Activated naive CD8-positive, alpha-beta T cell treated with anti-CD3 and anti-CD28 coated beads for 36 hours (primary cell): ENCODE results near the gene AGBL1. TPM values are rescaled to one million over a fixed set of nuclear protein-coding genes. Genes with fewer than 3 reads are reported as not detected.

ENCODE experiments used
- DNase-seq: peaks from one replicate; pipeline ENCODE4 v3.0.0; 2021
- H3K27ac Mint-ChIP-seq: one replicate; pipeline ENCODE4 v1.8.0; 2022; ENCODE audit warnings: mild to moderate bottlenecking, moderate library complexity, mixed read lengths
- H3K27me3 Mint-ChIP-seq: one replicate; pipeline ENCODE4 v1.8.0; 2022; ENCODE audit warnings: mild to moderate bottlenecking, mixed read lengths
- H3K36me3 Mint-ChIP-seq: one replicate; pipeline ENCODE4 v1.8.0; 2021; ENCODE audit warnings: mild to moderate bottlenecking, mixed read lengths
- H3K4me1 Mint-ChIP-seq: one replicate; pipeline ENCODE4 v1.8.0; 2021; ENCODE audit warnings: mixed read lengths
- H3K4me3 Mint-ChIP-seq: one replicate; pipeline ENCODE4 v1.8.0; 2022; ENCODE audit warnings: mild to moderate bottlenecking, moderate library complexity, mixed read lengths
- H3K9me3 Mint-ChIP-seq: one replicate; pipeline ENCODE4 v1.8.0; 2022; ENCODE audit warnings: mixed read lengths
- total RNA-seq, 2 experiments: library from RNA; stranded (reverse); gene quantifications; one replicate each; pipeline ENCODE4 v1.2.3, GENCODE V29; 2021

The AGBL1 gene
- total RNA-seq, result not detected

- Mint-ChIP-seq H3K4me1 (peaks cover 17% of the 10 kb centered on the region), H3K27me3 (peaks cover 13% of the 10 kb centered on the region), H3K4me3 (no peak within 1 kb of the TSS), H3K36me3 (no peaks in the 10 kb centered on the region), H3K27ac (no peak within 1 kb of the TSS), H3K9me3 (no peaks in the 10 kb centered on the region)
- no peak for DNase-seq
Observed at GRCh38 chr15:86079508-86080266, at the start of gene AGBL1. Gene AGBL1 (plus strand): TSS chr15:86079871.

- Mint-ChIP-seq H3K4me1 (no peaks in the 10 kb centered on the region), H3K36me3 (no peaks in the 10 kb centered on the region), H3K27ac (no peak overlapping the region), H3K27me3 (peaks cover 9% of the 10 kb centered on the region), H3K9me3 (no peaks in the 10 kb centered on the region), H3K4me3 (no peak overlapping the region)
- DNase-seq, result no peak
Observed at GRCh38 chr15:86034904-86035303, 44.8 kb upstream of the AGBL1 start.

DNA sequence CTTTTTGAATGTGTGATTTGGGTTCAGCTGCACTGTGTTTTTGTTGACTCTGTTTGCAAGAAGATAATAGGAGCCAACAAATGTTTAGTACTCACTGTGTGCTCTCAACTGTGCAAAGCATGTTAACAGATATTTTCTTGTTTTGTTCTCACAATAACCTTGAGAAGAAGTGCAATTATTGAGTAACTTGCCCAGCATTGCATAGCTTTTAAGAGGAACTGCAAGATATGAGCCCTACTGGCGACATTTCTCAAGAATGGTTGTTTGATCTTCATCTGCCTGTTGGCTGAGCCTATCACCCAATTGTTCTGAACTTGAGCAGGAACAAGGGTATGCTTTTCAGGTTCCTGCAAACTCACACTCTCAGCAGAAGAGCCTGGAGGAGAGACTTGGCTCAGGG, 43.4 kb upstream of the AGBL1 start:
- Mint-ChIP-seq H3K4me1 (no peaks in the 10 kb centered on the region), H3K36me3 (no peaks in the 10 kb centered on the region), H3K9me3 (no peaks in the 10 kb centered on the region), H3K27ac (no peak overlapping the region), H3K4me3 (no peak overlapping the region), H3K27me3 (peaks cover 18% of the 10 kb centered on the region)
- no peak for DNase-seq

GRCh38 chr15:86038491-86038890, 41.2 kb upstream of the AGBL1 start:
- no peak for DNase-seq
- Mint-ChIP-seq H3K4me1 (no peaks in the 10 kb centered on the region), H3K27ac (no peak overlapping the region), H3K27me3 (peaks cover 18% of the 10 kb centered on the region), H3K9me3 (no peaks in the 10 kb centered on the region), H3K4me3 (no peak overlapping the region), H3K36me3 (no peaks in the 10 kb centered on the region)

DNA sequence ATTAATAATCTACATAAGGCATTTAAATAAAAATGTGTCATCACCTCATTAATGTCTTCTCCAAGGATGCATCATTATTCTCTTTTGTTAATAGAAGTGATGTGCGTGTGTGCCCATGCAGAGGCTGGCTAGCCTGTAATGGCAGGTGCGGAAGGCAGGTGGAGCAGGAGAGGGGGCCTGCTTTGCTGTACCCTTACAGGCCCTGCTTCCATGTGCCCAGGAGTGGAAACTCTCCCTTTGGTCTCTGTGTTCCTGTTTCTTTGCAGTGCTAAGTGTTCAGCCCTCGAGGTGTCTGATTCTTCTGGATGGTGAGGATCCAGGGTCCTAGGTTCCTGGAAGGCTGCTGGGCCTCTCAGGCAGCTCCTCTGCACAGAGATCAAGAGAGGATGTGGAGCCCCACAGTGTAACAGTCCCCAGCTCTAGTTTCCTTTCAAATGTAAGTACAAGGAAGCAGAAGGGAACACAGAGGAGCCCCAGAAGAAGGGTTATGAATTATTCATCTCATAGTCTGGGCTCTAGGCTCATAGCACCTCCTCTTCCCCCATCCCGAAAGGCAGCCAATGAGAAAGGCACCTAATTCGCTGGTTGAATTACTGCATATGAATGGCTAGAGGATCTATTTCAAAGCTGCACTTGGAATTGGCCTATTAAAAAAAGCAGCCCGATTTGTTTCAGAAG, 39.2 kb upstream of the AGBL1 start:
- Mint-ChIP-seq H3K9me3 (no peaks in the 10 kb centered on the region), H3K36me3 (no peaks in the 10 kb centered on the region), H3K27ac (no peak overlapping the region), H3K27me3 (peaks cover 18% of the 10 kb centered on the region), H3K4me3 (no peak overlapping the region), H3K4me1 (no peaks in the 10 kb centered on the region)
- DNase-seq, result no peak

GRCh38 chr15:86041399-86041798, 38.3 kb upstream of the AGBL1 start:
- Mint-ChIP-seq H3K4me3 (no peak overlapping the region), H3K9me3 (no peaks in the 10 kb centered on the region), H3K36me3 (no peaks in the 10 kb centered on the region), H3K27ac (no peak overlapping the region), H3K27me3 (peaks cover 18% of the 10 kb centered on the region), H3K4me1 (no peaks in the 10 kb centered on the region)
- no peak for DNase-seq

DNA sequence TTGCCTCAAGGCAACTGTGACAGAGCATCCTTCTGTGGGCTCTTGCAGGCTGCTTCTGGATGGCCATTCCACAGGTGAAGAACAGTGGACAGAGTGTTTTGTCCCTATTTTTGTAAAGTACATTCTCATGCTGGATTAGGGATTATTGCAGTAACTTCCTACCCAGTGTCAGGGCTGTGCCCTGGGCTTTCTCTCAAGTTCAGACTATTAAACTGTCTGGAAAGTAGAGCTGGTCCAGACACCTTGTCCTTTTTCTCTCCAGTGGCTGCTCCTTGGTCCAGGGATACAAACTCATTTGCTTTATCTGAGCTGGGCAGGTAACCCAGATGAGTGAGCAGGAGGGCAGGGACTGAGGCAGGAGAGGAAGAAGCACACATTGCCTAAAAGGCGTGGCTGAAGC, 37.4 kb upstream of the AGBL1 start:
- H3K9me3 Mint-ChIP-seq, result no peaks in the 10 kb centered on the region
- H3K27me3 Mint-ChIP-seq, result peaks cover 18% of the 10 kb centered on the region
- H3K36me3 Mint-ChIP-seq, result no peaks in the 10 kb centered on the region
- H3K4me1 Mint-ChIP-seq, result no peaks in the 10 kb centered on the region
- DNase-seq, result no peak
- H3K27ac Mint-ChIP-seq, result no peak overlapping the region
- H3K4me3 Mint-ChIP-seq, result no peak overlapping the region

DNA sequence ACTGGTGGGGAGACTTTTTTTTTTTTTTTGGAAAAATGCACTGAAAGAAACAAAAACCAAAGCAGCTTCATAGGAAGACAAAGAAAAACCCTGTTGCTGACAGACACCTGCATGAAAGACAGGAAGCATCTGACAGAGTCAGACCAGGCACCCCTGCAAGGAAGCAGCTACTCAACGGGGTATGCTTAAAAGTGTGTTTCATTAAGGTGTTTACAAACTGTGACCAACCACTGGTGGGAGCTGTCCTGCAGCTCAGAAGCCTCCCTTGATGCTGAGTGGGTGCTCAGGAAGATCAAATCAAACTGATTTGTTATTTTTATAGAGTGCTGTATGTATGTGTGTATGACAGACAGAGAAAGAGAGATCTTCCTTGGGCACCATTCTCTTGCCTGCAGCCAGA, 34.7 kb upstream of the AGBL1 start:
- Mint-ChIP-seq H3K27ac (no peak overlapping the region), H3K9me3 (no peaks in the 10 kb centered on the region), H3K27me3 (peaks cover 15% of the 10 kb centered on the region), H3K36me3 (no peaks in the 10 kb centered on the region), H3K4me3 (no peak overlapping the region), H3K4me1 (no peaks in the 10 kb centered on the region)
- no peak for DNase-seq

DNA sequence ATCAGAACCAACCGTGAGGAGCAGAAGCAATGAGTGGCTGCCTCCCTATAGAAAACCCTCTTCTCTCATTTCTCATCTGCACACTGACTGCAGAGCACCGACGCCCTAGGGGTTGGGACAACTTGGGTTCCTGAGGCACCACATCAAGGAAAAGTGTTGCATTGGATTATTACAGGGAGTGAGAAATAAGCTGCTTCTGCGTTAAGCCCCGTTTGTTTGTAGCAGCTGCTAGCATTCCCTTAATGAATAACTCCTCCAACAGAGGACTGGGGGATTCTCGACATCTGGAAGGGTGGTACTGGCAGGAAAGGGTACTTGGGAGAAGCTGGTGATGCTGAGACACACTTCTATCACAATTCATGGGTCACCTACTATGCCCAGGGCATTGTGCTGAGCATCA, 25.3 kb upstream of the AGBL1 start:
- Mint-ChIP-seq H3K9me3 (no peaks in the 10 kb centered on the region), H3K4me1 (no peaks in the 10 kb centered on the region), H3K27me3 (no peaks in the 10 kb centered on the region), H3K4me3 (no peak overlapping the region), H3K27ac (no peak overlapping the region), H3K36me3 (no peaks in the 10 kb centered on the region)
- DNase-seq, result no peak

DNA sequence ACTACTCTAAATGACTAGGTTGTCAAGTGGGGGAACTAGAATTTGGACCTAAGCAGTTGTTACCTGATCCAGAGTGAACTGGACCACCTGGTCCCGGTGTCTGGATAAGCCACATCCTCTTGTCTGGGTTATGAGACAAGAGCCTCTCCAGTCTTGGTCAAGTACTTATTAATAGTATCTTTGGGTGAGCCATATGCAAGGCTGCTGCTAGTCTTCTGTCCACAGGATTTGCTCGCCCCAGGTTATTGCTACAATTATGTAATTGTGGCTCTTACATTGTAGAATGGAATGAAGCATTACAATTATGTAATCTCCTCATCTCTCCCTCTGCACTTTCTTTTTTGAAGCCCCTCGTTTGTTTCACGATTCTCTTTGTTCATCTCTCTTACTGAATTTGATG, 24.0 kb upstream of the AGBL1 start:
- Mint-ChIP-seq H3K9me3 (no peaks in the 10 kb centered on the region), H3K4me3 (no peak overlapping the region), H3K27ac (no peak overlapping the region), H3K27me3 (no peaks in the 10 kb centered on the region), H3K36me3 (no peaks in the 10 kb centered on the region), H3K4me1 (no peaks in the 10 kb centered on the region)
- no peak for DNase-seq

- Mint-ChIP-seq H3K9me3 (no peaks in the 10 kb centered on the region), H3K4me1 (no peaks in the 10 kb centered on the region), H3K27me3 (peaks cover 7% of the 10 kb centered on the region), H3K27ac (no peak overlapping the region), H3K4me3 (no peak overlapping the region), H3K36me3 (no peaks in the 10 kb centered on the region)
- no peak for DNase-seq
Observed at GRCh38 chr15:86059851-86060250, 19.8 kb upstream of the AGBL1 start.

- no peaks in the 10 kb centered on the region for H3K36me3 Mint-ChIP-seq
- DNase-seq, result no peak
- no peaks in the 10 kb centered on the region for H3K4me1 Mint-ChIP-seq
- H3K27ac Mint-ChIP-seq, result no peak overlapping the region
- H3K4me3 Mint-ChIP-seq, result no peak overlapping the region
- peaks cover 7% of the 10 kb centered on the region for H3K27me3 Mint-ChIP-seq
- no peaks in the 10 kb centered on the region for H3K9me3 Mint-ChIP-seq
Observed at GRCh38 chr15:86060674-86061073, 19.0 kb upstream of the AGBL1 start.

DNA sequence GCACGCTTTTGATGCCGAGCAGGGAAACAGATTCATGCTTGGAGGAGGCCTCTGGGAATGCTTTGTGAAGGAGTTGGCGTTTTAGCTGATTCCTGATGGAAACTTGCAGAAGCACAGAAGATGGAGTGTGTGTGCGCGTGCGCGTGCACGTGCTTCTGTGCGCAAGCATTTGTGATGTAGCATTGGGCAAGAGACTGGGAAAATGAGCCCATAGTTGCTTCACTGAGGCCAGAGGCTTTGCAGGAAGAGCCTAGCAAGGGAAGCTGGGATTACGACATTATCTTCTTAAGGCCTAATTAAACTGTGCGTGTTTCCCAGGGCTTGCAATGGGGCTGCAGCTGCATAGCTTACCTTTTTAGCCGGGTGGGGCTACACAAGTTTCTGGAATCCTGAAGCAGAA, 18.1 kb upstream of the AGBL1 start:
- Mint-ChIP-seq H3K27me3 (peaks cover 7% of the 10 kb centered on the region), H3K4me3 (no peak overlapping the region), H3K9me3 (no peaks in the 10 kb centered on the region), H3K36me3 (no peaks in the 10 kb centered on the region), H3K4me1 (no peaks in the 10 kb centered on the region), H3K27ac (no peak overlapping the region)
- no peak for DNase-seq

- H3K27me3 Mint-ChIP-seq, result peaks cover 7% of the 10 kb centered on the region
- no peak overlapping the region for H3K4me3 Mint-ChIP-seq
- no peak overlapping the region for H3K27ac Mint-ChIP-seq
- H3K4me1 Mint-ChIP-seq, result no peaks in the 10 kb centered on the region
- peaks cover 5% of the 10 kb centered on the region for H3K9me3 Mint-ChIP-seq
- H3K36me3 Mint-ChIP-seq, result no peaks in the 10 kb centered on the region
- no peak for DNase-seq
Observed at GRCh38 chr15:86062646-86063243, 16.9 kb upstream of the AGBL1 start.

DNA sequence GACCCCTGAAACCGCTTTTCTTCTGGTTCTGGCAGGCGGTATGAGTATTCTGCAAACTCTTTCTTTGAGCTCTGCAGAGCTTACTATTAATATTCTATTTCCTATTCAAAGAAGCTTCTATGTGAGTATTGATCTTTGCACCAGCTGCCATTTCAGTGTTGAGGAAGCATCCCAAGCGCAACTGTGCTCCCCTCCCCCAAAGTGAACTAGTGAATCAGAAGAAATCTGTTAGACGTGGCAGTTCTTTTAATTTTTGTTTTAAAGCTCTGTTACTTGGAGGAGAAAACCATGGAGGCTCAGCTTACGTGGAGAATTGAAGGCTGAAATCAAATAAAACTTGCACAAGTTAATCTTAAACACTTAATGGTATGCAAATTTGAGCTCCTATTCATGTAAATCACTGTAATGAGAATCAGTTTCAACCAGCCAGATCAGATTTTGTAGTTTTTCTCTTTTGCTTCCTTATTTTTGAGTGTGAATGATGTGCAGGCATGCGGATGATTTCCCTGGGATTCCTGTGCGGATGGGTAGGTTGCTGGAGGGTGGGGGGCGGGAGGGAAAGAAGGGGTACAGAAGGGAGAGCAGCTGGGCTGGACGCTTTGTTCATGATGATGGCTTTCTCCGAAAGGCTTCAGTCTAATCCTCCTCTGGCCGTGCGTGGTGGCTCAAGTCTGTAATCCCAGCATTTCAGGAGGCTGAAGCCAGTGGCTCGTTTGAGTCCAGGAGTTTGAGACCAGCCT, 16.1 kb upstream of the AGBL1 start:
- H3K4me1 Mint-ChIP-seq, result no peaks in the 10 kb centered on the region
- DNase-seq, result no peak
- H3K27ac Mint-ChIP-seq, result no peak overlapping the region
- peaks cover 7% of the 10 kb centered on the region for H3K27me3 Mint-ChIP-seq
- peaks cover 8% of the 10 kb centered on the region for H3K9me3 Mint-ChIP-seq
- H3K36me3 Mint-ChIP-seq, result no peaks in the 10 kb centered on the region
- no peak overlapping the region for H3K4me3 Mint-ChIP-seq
